PC-3 (cell line): ENCODE data around the gene PRAMEF17.
"Not testable (repeated sequence)": the region's sequence is repeated elsewhere in the genome, so short reads cannot be mapped to it uniquely, and the experiment has no call there.

Source experiments
- CTCF ChIP-seq: fragments of 300-600 bp; sonication (generic); conservative IDR thresholded peaks from 2 replicates; pipeline ENCODE4 v1.5.1; 2017; ENCODE audit warnings: antibody characterized with exemption, low read depth, mild to moderate bottlenecking, low read length
- EZH2 ChIP-seq: fragments of 300-600 bp; sonication (generic); IDR thresholded peaks from one replicate; pipeline ENCODE4 v1.6.1; 2017; ENCODE audit warnings: antibody characterized with exemption, mild to moderate bottlenecking, low read length; ENCODE audit not compliant: unreplicated experiment

GRCh38 chr1:13410150-13410549, 20.7 kb downstream of the PRAMEF17 start, which contains the start of gene PRAMEF20:
- TF ChIP-seq EZH2, CTCF: not testable (repeated sequence)
